PC-9 (cell line): ENCODE data around the gene KCTD16. TPM values are rescaled to one million over a fixed set of nuclear protein-coding genes. Genes with fewer than 3 reads are reported as not detected.

ENCODE experiments used
- BruUV-seq: library from RNA; stranded (reverse); fragments of 400-500 nt; replicated peaks from 2 replicates; lab custom pipeline; 2021; lab: Mats Ljungman, UMichigan
- CTCF ChIA-PET: fragments of 300-600 bp; sonication (Branson Sonifier 250); formaldehyde crosslinking; loops from one replicate; lab custom pipeline; 2022; ENCODE audit warnings: antibody characterized with exemption; lab: Charles Lee
- POLR2A ChIA-PET: fragments of 300-600 bp; sonication (Branson Sonifier 250); formaldehyde crosslinking; loops from one replicate; lab custom pipeline; 2022; ENCODE audit warnings: antibody characterized with exemption; ENCODE audit not compliant: unreplicated experiment; lab: Charles Lee
- DNase-seq, 2 experiments: peaks; one replicate each; pipeline versions ENCODE4 v3.0.0 to v3.0.0-alpha.2; 2015 to 2022; ENCODE audit warnings: mixed read lengths in 1 of 2
- H2AFZ ChIP-seq: fragments of 200-600 bp; sonication (generic); 2 replicates; pipeline ENCODE4 v1.8.1; 2017; ENCODE audit warnings: antibody characterized with exemption
- H3F3A ChIP-seq: fragments of 200-600 bp; sonication (generic); 2 replicates; pipeline ENCODE4 v1.8.1; 2017; ENCODE audit warnings: antibody characterized with exemption, mild to moderate bottlenecking, low read depth; ENCODE audit not compliant: insufficient read depth
- H3K27ac ChIP-seq: fragments of 200-600 bp; sonication (generic); 2 replicates; pipeline ENCODE4 v1.6.1; 2016; ENCODE audit warnings: mixed run types
- H3K27me3 ChIP-seq: fragments of 200-600 bp; sonication (generic); 2 replicates; pipeline ENCODE4 v1.6.1; 2016; ENCODE audit warnings: low read depth, mixed run types; ENCODE audit not compliant: insufficient read depth
- H3K36me3 ChIP-seq: fragments of 200-600 bp; sonication (generic); 2 replicates; pipeline ENCODE4 v1.6.1; 2016; ENCODE audit warnings: low read depth, mixed run types
- H3K4me1 ChIP-seq: fragments of 200-600 bp; sonication (generic); replicated peaks from 2 replicates; pipeline ENCODE4 v1.6.1; 2016; ENCODE audit warnings: mixed run types; ENCODE audit not compliant: insufficient read depth
- H3K4me2 ChIP-seq: fragments of 200-600 bp; sonication (generic); 2 replicates; pipeline ENCODE4 v1.6.1; 2017; ENCODE audit warnings: mixed run types
- H3K4me3 ChIP-seq: fragments of 200-600 bp; sonication (generic); 2 replicates; pipeline ENCODE4 v1.6.1; 2016; ENCODE audit warnings: mixed run types
- H3K79me2 ChIP-seq: fragments of 200-600 bp; sonication (generic); 2 replicates; pipeline ENCODE4 v1.6.1; 2017; ENCODE audit warnings: low read depth, mixed run types
- H3K9me2 ChIP-seq: fragments of 200-600 bp; sonication (generic); 2 replicates; pipeline ENCODE4 v1.8.1; 2017; ENCODE audit warnings: mild to moderate bottlenecking; ENCODE audit not compliant: insufficient read depth
- H3K9me3 ChIP-seq: fragments of 200-600 bp; sonication (generic); 2 replicates; pipeline ENCODE4 v1.8.1; 2016; ENCODE audit warnings: low read depth; ENCODE audit not compliant: insufficient read depth
- H4K20me1 ChIP-seq: fragments of 200-600 bp; sonication (generic); 2 replicates; pipeline ENCODE4 v1.8.1; 2017; ENCODE audit not compliant: insufficient read depth
- EZH2 ChIP-seq: fragments of 200-600 bp; sonication (generic); IDR thresholded peaks from 2 replicates; pipeline ENCODE4 v1.8.0; 2017; ENCODE audit warnings: antibody characterized with exemption, low read depth
- intact Hi-C: fragments of 100-400 bp; cut with micrococcal nuclease; formaldehyde crosslinking; loops from one replicate; pipeline ENCODE4 v1.10.0; 2022; ENCODE audit not compliant: unreplicated experiment
- total RNA-seq: library from RNA; stranded (reverse); gene quantifications from 2 replicates; pipeline ENCODE4 v1.2.3, GENCODE V29; 2021
- TF ChIP-seq, protein P1 (sequence below): fragments of 200-600 bp; sonication (generic); conservative IDR thresholded peaks from 2 replicates; pipeline ENCODE4 v1.6.1; 2017; ENCODE audit warnings: mixed run types, antibody characterized with exemption, mild to moderate bottlenecking, moderate library complexity

KCTD16 gene
- total RNA-seq, 1 experiment from 2014 or later, result 0.33 TPM

DNA sequence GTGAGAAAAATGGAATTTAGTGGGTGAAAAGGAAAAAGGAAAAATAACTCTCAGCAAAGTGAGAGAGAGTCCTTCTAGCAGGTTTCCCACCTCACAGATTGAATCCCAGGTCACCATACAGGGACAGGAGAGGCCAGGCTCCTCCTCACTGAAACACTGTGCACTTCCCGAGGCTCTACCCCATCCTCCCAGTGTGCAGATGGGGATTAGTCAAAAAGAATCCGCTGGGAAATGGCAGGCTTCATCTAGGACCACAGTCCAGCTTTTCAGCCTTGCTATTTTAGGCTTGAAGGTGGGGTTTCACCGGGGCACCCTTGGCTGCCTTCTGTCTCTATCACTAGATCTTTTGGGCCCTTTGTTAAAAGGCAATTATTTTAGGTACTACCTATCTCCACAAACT lies 48.0 kb upstream of the KCTD16 start:
- no peaks in the 10 kb centered on the region for H3K9me3 ChIP-seq
- intact Hi-C loops, result no loop called here
- BruUV-seq, result no TSS peak
- H3K27ac ChIP-seq, result no peak overlapping the region
- H3K4me3 ChIP-seq, result no peak overlapping the region
- H3K9me2 ChIP-seq, result no peaks in the 10 kb centered on the region
- POLR2A ChIA-PET, result no interaction called here
- no peaks in the 10 kb centered on the region for H3K36me3 ChIP-seq
- no peaks in the 10 kb centered on the region for H3K79me2 ChIP-seq
- TF ChIP-seq, protein P1, sequence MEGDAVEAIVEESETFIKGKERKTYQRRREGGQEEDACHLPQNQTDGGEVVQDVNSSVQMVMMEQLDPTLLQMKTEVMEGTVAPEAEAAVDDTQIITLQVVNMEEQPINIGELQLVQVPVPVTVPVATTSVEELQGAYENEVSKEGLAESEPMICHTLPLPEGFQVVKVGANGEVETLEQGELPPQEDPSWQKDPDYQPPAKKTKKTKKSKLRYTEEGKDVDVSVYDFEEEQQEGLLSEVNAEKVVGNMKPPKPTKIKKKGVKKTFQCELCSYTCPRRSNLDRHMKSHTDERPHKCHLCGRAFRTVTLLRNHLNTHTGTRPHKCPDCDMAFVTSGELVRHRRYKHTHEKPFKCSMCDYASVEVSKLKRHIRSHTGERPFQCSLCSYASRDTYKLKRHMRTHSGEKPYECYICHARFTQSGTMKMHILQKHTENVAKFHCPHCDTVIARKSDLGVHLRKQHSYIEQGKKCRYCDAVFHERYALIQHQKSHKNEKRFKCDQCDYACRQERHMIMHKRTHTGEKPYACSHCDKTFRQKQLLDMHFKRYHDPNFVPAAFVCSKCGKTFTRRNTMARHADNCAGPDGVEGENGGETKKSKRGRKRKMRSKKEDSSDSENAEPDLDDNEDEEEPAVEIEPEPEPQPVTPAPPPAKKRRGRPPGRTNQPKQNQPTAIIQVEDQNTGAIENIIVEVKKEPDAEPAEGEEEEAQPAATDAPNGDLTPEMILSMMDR, result no peak
- TF ChIP-seq EZH2, result no peak
- no peak overlapping the region for H2AFZ ChIP-seq
- H3F3A ChIP-seq, result no peaks in the 10 kb centered on the region
- DNase-seq, result no peak
- no peaks in the 10 kb centered on the region for H3K27me3 ChIP-seq
- no peak overlapping the region for H3K4me2 ChIP-seq
- no peaks in the 10 kb centered on the region for H3K4me1 ChIP-seq
- no peaks in the 10 kb centered on the region for H4K20me1 ChIP-seq
- CTCF ChIA-PET, result no interaction called here

DNA sequence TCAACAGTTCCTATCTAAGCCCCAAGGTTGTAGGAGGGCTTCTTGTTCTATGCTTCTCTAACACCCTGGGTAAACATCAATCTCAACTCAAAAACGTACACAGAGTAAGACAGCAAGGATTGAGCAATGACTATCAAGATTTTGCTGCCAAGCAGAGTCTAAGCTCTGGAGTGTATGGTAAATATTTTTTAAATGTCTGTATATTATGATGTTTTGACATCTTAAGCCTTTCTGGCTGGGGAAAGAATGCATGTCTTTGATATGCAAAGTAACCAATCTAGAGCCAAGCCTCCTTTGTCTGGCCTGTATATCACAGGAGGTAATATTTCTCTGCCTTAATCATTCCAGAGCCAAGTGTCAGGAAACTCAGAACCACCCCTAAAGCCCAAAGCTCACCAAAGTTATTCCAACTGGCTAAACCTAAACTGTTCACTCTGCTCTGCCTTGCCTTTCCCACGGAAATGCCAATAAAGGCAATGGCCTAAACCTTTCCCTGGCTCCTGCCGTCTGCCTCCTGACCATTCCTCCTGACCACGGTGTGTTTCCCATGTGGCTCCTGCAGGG lies 45.4 kb upstream of the KCTD16 start:
- no peak overlapping the region for H3K27ac ChIP-seq
- H3K4me1 ChIP-seq, result no peaks in the 10 kb centered on the region
- H3K79me2 ChIP-seq, result no peaks in the 10 kb centered on the region
- no TSS peak for BruUV-seq
- TF ChIP-seq, protein P1, result no peak
- no peak for TF ChIP-seq EZH2
- CTCF ChIA-PET, result no interaction called here
- no peak overlapping the region for H3K4me2 ChIP-seq
- no peaks in the 10 kb centered on the region for H3K9me2 ChIP-seq
- intact Hi-C loops, result no loop called here
- H2AFZ ChIP-seq, result no peak overlapping the region
- H3K27me3 ChIP-seq, result no peaks in the 10 kb centered on the region
- H3F3A ChIP-seq, result no peaks in the 10 kb centered on the region
- H4K20me1 ChIP-seq, result no peaks in the 10 kb centered on the region
- H3K4me3 ChIP-seq, result no peak overlapping the region
- DNase-seq, result no peak
- no peaks in the 10 kb centered on the region for H3K9me3 ChIP-seq
- no peaks in the 10 kb centered on the region for H3K36me3 ChIP-seq
- POLR2A ChIA-PET, result no interaction called here

DNA sequence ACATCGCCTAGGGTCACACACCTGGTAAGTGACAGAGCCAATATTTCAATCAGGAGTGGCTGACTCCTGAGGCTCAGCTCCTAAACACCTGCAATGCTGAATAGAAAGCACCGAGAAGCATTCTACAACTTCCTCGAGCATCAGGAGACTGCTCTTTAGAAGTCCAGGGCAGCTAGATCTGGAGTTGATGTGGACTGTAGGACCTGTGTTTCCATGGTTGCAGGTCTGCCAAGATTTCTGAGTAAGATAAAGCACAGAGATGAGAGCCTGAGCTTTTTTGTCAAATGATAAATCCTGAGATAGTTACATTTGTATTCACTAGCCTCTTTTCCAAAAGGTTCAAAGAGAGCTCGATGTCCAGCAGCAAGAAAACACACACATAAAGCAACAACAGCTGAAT lies 44.0 kb upstream of the KCTD16 start:
- Histone ChIP-seq H2AFZ (no peak overlapping the region), H3K9me2 (no peaks in the 10 kb centered on the region), H3F3A (no peaks in the 10 kb centered on the region), H3K4me3 (no peak overlapping the region), H3K27ac (no peak overlapping the region), H3K9me3 (no peaks in the 10 kb centered on the region), H3K27me3 (no peaks in the 10 kb centered on the region), H3K36me3 (no peaks in the 10 kb centered on the region), H3K79me2 (no peaks in the 10 kb centered on the region), H3K4me1 (no peaks in the 10 kb centered on the region), H4K20me1 (no peaks in the 10 kb centered on the region), H3K4me2 (no peak overlapping the region)
- CTCF ChIA-PET, result no interaction called here
- DNase-seq, result no peak
- intact Hi-C loops, result no loop called here
- no TSS peak for BruUV-seq
- TF ChIP-seq, protein P1, result no peak
- TF ChIP-seq EZH2, result no peak
- POLR2A ChIA-PET, result no interaction called here
